ENCODE measurements around the gene AURKA. TPM values are rescaled to one million over a fixed set of nuclear protein-coding genes. Genes with fewer than 3 reads are reported as not detected.

AURKA gene
- polyA plus RNA-seq, 1 donor (not counting 4 experiments of a cell fraction or from before 2014, with no cell fraction given) = 36.1 TPM

- Histone ChIP-seq H3K4me2 (ENCODE audit: control insufficient read depth, extremely low read depth, insufficient read depth, low read depth, low read length) (no peak overlapping the region), H4K20me1 (ENCODE audit: control insufficient read depth, extremely low read depth, insufficient read depth, low read length) (no peaks in the 10 kb centered on the region), H3K9ac (ENCODE audit: control insufficient read depth, extremely low read depth, insufficient read depth, low read length) (no peak overlapping the region), H2AFZ (ENCODE audit: control insufficient read depth, low read length) (no peak overlapping the region), H3K9me1 (ENCODE audit: control insufficient read depth, extremely low read depth, insufficient read depth, low read length) (no peaks in the 10 kb centered on the region), H3K9me3 (ENCODE audit: control insufficient read depth, low read depth, low read length) (no peaks in the 10 kb centered on the region), H3K4me3 (ENCODE audit: control insufficient read depth in 2 of 3, extremely low read depth in 1 of 3, insufficient read depth in 2 of 3, low read depth in 1 of 3, low read length in 3 of 3) (no peak overlapping the region), H3K27ac (ENCODE audit: control insufficient read depth, insufficient read depth, low read length) (no peak overlapping the region), H3K4me1 (ENCODE audit: control insufficient read depth, extremely low read depth, insufficient read depth, low read length) (no peaks in the 10 kb centered on the region), H3K79me2 (ENCODE audit: control insufficient read depth, insufficient read depth, low read length) (no peaks in the 10 kb centered on the region), H3K36me3 (ENCODE audit: control insufficient read depth in 2 of 2, extremely low read depth in 1 of 2, insufficient read depth in 2 of 2, low read length in 2 of 2) (no peaks in the 10 kb centered on the region), H3K27me3 (ENCODE audit: control insufficient read depth, extremely low read depth, insufficient read depth, low read length) (no peaks in the 10 kb centered on the region)
- dilution Hi-C loops (cut with MboI; ENCODE audit: extremely low pct_ligation_motif_present, low sequenced_read_pairs) = no loop called here
- no peak for TF ChIP-seq EZH2 (IDR thresholded peaks at IDR 0.05; ENCODE audit: low read length)
- TF ChIP-seq, protein P1, sequence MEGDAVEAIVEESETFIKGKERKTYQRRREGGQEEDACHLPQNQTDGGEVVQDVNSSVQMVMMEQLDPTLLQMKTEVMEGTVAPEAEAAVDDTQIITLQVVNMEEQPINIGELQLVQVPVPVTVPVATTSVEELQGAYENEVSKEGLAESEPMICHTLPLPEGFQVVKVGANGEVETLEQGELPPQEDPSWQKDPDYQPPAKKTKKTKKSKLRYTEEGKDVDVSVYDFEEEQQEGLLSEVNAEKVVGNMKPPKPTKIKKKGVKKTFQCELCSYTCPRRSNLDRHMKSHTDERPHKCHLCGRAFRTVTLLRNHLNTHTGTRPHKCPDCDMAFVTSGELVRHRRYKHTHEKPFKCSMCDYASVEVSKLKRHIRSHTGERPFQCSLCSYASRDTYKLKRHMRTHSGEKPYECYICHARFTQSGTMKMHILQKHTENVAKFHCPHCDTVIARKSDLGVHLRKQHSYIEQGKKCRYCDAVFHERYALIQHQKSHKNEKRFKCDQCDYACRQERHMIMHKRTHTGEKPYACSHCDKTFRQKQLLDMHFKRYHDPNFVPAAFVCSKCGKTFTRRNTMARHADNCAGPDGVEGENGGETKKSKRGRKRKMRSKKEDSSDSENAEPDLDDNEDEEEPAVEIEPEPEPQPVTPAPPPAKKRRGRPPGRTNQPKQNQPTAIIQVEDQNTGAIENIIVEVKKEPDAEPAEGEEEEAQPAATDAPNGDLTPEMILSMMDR (optimal IDR thresholded peaks at IDR 0.05 in 1 of 3, IDR thresholded peaks at IDR 0.05 in 1 of 3, conservative IDR thresholded peaks at IDR 0.05 in 1 of 3; ENCODE audit: extremely low read depth in 1 of 3, insufficient read depth in 2 of 3, low read length in 3 of 3) = no peak
- FAIRE-seq (no peak), DNase-seq (ENCODE audit: low read depth, low spot score) (no peak)
Measured at GRCh38 chr20:56417402-56417801, 25.4 kb upstream of the AURKA start.

DNA sequence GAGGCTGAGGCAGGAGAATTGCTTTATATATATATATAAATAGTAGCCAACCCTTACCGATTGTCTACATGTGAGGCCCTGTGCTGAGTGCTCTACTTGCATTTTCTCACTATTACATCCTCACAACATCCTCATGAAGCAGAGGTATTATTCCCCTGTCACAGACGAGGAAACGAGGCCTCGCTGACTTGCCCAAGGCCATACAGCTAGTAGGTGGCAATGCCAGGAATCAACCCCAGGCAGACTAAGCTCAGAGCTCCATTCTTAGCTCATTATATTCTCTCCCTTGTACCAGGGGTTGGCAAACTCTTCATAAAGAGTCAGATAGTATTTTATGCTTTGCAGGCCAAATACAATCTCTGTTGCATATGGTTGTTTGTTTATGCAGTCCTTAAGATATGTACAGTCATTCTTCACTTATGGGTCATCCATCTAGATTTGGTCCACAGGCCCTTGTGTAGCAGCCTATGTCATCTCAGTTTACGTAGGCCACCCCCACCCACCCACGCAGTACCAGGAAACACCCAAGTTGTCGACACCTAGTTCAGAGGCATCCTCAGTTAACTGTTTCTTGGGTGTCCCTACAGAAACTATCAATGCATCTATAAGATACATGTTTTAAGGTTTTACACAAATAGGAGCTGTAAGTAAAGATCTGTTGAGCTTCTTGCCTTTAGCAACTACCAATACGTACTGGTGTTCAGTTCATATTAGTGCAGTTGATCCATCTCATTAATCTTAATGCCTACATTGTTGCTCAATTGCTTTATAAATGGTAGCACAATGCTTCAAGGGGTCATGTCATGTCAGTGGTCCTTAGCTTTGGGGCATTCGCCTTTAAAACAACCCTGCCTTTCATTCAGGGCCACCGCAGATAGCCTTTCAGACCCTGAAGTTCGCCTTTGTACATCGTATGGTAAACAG, 23.1 kb upstream of the AURKA start:
- peaks cover 0 to 1% of the 10 kb centered on the region in 2 experiments for H3K36me3 ChIP-seq (ENCODE audit: control insufficient read depth in 2 of 2, extremely low read depth in 1 of 2, insufficient read depth in 2 of 2, low read length in 2 of 2)
- no peak overlapping the region for H3K4me3 ChIP-seq (ENCODE audit: control insufficient read depth in 2 of 3, extremely low read depth in 1 of 3, insufficient read depth in 2 of 3, low read depth in 1 of 3, low read length in 3 of 3)
- no peak overlapping the region for H3K4me2 ChIP-seq (ENCODE audit: control insufficient read depth, extremely low read depth, insufficient read depth, low read depth, low read length)
- H3K27me3 ChIP-seq (ENCODE audit: control insufficient read depth, extremely low read depth, insufficient read depth, low read length) = no peaks in the 10 kb centered on the region
- H4K20me1 ChIP-seq (ENCODE audit: control insufficient read depth, extremely low read depth, insufficient read depth, low read length) = no peaks in the 10 kb centered on the region
- no peak overlapping the region for H3K27ac ChIP-seq (ENCODE audit: control insufficient read depth, insufficient read depth, low read length)
- no peak for DNase-seq (ENCODE audit: low read depth, low spot score)
- no peak for FAIRE-seq
- no peaks in the 10 kb centered on the region for H3K9me1 ChIP-seq (ENCODE audit: control insufficient read depth, extremely low read depth, insufficient read depth, low read length)
- no peaks in the 10 kb centered on the region for H3K4me1 ChIP-seq (ENCODE audit: control insufficient read depth, extremely low read depth, insufficient read depth, low read length)
- TF ChIP-seq EZH2 (IDR thresholded peaks at IDR 0.05; ENCODE audit: low read length) = no peak
- TF ChIP-seq, protein P1 (optimal IDR thresholded peaks at IDR 0.05 in 1 of 3, IDR thresholded peaks at IDR 0.05 in 1 of 3, conservative IDR thresholded peaks at IDR 0.05 in 1 of 3; ENCODE audit: extremely low read depth in 1 of 3, insufficient read depth in 2 of 3, low read length in 3 of 3) = no peak
- no peaks in the 10 kb centered on the region for H3K9me3 ChIP-seq (ENCODE audit: control insufficient read depth, low read depth, low read length)
- H2AFZ ChIP-seq (ENCODE audit: control insufficient read depth, low read length) = no peak overlapping the region
- no peaks in the 10 kb centered on the region for H3K79me2 ChIP-seq (ENCODE audit: control insufficient read depth, insufficient read depth, low read length)
- dilution Hi-C loops (cut with MboI; ENCODE audit: extremely low pct_ligation_motif_present, low sequenced_read_pairs) = no loop called here
- no peak overlapping the region for H3K9ac ChIP-seq (ENCODE audit: control insufficient read depth, extremely low read depth, insufficient read depth, low read length)
